ENCODE measurements around the gene JMJD7.

DNA sequence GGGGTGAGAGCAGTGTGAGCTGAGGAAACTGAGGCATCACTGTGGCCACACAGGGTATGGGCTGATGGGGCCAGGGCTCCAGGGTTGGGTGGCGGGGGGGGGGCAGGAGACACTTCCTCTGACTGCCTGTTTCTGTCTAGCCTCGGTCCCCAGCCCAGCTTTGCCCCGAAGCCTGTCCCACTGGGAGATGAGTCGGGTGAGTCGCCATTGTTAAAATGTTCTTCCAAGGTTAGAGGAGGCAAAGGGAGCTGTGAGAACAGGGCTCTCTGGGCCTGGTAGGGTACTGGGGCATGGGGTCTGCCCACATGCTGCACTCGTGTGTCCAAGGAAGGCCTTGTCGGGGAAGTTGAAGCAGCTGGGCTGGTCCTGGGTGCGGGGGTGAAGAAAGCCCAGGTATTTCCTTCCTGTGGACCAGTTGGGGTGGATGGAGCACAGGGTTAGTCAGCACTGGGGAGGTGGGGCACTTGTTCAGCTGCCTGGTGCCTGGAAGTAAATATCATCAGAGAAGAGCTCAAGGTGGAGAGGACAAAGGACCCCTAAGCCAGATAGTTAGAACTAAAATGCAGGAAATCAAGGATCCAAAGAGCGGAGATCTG lies 8.3 kb upstream of the JMJD7 start:
- TF ChIP-seq CTCF (IDR thresholded peaks at IDR 0.05) (no peak), POLR2A (IDR thresholded peaks at IDR 0.05) (no peak)

All from uterus (tissue), 2 donors.